CD4-positive, alpha-beta T cell treated with Interferon alpha-2 for 1 hour (primary cell): Measurements from ENCODE around the gene UROC1.

Source experiments
- DNase-seq, 2 donors: peaks; one replicate each; pipeline ENCODE4 v3.0.0-alpha.2; 2020 to 2022

UROC1 gene

DNA sequence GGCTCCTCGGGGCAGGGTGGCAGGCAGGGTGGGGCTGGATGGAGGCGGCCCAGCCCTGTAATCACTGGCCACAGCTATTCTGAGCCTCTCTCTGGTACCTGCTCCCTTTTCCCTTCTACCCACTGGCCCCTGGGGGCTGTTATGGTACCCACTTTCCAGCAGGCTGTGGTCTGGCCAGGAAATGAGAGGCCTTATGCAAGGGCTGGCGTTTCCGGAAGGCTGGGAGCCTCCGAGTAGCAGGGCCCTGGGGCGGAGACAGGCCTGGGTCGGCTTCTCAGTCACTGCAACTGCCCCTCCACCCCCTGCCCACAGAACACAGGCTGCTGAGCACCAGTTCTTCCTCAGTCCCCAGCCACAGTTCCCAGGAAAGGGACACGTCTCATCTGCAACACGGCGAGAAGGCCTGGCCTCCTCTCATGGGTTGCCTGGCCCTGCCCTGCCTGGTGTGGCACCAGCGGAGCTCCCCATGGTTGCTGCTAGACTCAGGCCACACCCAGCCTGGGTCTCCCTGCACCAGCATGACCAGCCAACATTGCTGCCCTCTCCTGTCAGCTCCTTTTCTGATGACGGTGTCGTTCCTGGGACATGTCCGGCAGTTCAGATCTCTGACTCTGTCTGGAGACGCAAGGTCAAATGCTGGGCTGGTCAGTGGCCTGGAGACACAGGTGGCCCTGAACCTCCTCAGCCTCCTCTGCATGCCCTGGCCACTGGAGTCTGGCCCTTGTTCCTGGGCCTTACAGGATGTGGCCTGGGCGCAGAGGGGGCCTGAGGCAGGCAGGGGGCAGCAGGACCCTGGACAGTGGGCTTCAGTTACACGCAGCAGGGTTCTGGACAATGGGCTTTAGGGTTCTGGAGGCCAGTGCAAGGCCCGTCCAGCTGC, 12.8 kb upstream of the UROC1 start:
- peak; percentile 5 to 39 for DNase-seq

DNA sequence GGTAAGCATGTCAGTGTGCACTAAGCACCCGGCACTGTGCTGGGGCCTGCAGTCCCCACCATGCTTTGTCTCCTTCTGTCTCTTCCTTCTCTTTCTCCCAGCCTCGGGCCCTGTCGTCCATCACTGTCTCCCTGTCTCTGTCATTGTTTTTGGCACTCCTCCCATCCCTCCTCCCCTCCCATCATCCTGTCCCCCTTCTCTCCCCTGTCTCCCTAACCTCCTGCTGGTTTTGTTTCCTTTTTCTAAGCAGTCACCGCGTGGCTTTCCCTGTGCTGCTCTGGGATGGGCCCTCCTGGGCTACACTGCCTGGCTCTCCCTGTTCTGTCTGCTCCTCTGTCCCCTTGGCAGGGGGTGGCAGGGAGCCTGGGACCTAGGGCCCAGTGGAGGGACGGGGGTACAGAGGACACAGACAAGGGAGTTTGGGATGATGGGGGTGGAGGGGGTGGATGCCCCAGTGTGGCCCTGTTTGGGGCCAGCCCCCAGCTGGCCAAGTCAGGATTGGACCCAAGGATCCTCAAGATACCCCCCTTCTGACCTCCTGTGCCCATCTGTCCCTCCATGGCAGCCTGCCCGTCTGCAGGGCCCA, 12.1 kb upstream of the UROC1 start:
- no peak for DNase-seq

DNA sequence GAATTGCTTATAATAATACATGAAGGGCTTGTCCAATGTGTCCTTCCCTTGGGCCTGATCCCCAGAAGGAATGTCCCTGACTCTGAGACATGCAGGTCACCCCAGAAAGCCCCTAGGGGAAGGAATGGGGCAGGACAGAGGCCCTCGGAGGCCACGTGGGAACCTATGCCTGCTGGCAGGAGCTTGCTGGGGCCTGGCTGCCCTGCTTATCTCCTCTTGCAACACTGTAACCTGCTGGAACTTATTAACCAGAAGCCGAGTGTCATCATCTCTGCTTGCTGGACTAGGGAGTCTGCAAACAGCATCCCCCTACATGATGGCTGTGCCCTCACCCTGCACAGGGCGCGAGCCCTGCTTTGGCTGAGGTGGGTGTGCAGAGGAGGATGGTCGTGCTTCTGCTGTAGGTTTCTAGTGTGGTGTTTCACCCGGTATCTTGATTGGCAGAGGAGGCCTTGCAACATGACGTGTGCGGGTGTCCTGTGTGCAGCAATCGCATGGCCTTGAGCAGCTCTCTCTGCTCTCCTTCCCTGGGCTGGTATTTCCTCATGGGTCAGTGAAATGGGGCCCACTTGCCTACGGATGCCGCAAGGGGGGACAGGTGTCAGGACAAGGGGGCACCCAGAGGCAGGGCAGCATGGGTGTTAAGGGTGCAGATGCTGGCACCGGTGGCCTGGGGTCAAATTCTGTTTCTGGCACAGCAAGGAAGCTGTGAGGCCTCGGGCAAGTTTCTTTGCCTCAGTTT, 11.4 kb upstream of the UROC1 start:
- DNase-seq = no peak

DNA sequence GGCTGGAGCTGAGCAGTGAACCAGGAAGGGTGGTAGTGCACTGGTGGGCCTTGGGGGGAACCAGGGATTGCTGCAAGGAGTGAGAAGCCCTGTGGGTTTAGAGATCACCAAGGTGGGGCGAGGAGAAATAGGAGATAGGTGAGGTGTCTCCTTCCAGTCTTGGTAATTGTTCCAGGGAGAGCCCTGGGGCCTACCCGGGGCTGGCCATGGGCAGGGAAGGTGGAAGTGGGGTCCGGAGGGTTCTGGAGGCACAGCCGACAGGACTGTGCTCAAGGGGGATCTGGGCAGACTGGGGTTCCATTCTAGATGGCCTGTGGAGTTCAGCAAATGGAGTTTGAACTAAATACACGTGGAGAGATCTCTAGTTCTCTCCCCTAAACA, 10.8 kb upstream of the UROC1 start:
- DNase-seq = no peak

DNA sequence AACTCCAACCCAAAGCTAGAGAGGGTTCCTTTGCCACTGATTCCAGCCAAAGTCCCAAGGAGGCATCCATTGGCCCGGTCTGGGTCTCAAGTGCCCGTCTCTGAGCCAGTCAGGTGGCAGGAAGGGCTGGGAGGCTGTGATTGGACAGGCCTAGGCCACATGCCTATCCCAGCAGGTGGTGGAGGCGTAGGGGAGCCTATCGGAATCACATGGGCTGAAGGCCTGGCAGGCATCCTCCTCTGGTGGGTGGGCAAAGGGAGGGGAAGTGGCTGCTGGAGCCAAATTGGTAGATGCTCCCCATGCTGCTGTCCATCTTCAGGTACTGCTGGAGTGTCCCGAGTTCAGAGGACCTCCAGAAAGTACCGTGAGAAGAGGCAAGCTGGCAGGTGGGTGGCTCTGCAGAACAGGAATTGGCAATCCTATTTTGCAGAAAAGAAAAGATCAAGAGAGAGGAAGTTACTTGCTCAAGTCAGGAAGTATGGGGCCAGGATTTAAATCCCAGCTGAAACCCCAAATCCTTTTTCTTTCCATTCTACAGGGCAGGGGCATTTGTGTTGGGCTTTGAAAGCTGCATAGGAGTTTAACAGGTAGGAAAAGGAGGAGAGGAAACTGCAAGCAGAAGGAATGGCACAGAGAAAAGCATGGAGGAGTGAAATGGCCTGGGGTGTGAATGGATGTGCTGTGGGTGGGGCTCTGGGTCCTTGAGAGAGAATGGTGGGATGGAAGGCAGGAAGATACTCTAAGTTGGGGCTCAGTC, 10.1 kb upstream of the UROC1 start:
- no peak for DNase-seq

DNA sequence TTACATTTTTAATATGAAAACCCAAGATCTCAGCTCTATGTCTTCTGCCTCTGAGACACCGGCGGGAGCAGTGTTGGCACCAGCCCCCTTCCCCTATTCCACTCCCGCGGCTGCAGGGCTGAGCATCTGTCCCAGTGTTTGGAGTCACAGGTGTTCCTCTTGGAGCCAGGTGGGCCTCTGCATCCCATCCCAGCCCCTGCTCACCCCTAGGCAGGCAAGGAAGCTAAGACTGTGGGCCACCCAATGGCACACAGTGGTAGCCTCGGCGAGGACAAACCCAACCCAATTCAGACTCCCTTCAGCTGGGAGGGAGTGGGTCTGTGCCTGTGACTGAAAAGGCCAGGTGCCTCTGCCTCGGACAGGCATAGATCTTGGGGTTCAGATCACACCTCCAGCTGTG, 9.4 kb upstream of the UROC1 start:
- no peak for DNase-seq

DNA sequence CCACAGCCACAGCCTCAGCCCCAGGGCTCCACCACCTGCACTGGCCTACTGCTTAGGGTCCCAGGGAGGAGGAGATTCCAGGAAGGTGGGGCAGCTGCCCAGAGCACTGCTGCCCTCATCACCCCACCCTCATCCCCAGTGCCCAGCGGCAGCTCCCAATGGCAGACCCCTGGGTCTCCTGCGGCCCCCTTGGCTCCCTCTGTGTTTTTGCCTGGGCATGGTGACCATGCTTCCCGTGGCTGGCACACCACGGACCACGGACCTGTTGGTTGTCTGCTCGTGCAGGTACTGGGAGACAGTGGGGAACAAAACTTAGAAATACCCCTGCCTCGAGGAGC, 9.1 kb upstream of the UROC1 start:
- DNase-seq = no peak

DNA sequence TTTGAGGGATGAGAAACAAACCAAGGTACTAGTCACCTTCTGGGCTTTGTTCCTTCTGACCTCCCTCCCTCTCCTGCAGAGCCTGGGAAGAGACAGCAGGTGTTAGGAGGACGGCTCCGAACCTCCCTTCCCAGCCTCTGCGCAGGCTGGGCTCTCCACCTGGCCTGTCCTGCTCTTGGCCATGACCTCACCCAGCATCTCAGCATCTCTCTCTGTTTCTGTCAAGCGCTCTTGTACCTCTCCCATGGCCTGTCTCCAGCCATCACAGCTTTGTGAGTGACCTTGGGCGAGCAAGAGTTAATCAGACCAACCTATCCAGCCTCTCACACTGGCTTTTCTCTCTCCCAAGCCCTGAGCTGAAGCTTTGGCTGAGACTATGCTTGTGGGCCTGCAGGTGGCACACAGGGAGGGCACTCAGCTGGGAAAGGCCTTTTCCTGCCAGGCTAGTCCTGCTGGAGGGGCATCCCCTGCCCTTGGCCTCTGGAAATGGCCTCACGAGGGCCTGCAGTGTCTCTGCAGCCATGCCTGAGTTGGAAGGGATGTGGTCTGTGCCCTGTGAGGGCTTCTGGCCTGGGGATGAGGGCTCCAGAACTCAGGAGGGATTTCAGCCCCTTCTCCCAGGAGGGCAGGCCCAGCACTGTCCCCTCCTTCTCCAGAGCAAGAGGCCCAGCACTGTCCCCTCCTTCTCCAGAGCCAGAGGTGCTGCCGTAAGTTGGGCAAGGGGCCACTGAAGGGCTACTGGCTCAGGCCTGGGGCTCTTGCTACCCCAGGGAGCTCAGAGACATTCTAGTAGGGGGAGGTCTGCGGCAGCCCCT, 8.5 kb upstream of the UROC1 start:
- DNase-seq = no peak

DNA sequence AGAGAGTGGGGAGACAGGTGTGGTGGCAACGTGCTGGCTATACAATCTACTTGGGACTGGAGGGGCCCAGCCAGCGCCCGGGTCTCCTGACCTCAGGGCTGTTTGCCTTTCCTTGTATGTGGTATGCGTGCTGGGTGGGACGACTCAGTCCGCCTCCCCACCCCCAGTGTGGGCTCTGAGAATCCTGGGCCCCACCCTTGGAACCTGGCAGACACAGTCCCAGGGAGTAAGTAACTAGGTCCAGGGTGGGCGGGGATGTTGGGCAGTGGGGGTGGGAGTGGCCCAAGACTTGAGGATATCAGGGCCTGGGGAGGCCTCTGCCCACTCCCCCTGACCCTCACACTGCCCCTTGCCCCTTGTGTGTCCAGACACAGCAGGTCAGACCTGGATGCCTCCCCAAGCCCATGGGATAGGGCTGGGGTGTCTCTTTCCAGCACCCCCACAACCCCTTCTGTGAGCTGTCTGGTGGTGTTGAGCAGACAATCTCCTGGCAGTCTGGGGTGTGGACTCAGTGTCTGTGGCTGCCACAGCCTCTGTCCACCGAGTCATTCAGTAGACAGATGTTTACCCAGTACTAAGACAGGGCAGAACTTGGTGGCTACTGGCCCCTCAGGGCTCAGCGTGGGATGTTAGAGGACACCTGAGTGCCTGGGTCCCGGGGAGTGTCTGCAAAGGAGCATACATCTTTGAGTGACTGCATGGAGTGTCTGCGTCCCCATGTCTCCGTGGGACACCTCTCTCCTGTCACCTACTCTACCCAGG, 7.7 kb upstream of the UROC1 start:
- no peak for DNase-seq

DNA sequence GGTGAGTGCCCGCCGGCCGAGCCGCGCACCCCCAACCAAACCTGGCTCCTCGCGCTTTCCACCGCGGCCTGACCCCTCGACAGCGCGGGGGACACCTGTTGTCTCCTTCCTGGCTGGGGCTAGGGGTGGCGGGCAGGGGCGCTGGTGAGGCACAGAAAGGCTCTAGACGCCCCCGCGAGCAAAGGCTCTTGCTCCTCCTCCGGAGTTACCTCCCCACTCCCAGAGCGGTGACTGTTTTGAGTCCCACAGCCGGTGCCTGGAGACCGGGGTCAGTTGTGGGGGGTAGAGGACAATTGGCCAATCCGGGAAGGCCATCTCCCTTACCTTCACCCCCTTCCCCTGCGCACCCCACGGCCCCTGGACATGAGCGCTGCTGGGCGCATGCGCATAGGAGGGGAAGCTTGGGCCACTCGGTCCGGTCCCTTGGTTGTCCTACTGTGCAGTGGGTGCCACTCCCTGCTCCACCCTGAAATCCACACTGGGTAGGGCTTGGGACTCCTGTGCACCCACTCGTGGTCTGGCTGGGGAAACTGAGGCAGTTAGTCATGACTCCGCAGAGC, 6.9 kb upstream of the UROC1 start:
- DNase-seq = no peak

DNA sequence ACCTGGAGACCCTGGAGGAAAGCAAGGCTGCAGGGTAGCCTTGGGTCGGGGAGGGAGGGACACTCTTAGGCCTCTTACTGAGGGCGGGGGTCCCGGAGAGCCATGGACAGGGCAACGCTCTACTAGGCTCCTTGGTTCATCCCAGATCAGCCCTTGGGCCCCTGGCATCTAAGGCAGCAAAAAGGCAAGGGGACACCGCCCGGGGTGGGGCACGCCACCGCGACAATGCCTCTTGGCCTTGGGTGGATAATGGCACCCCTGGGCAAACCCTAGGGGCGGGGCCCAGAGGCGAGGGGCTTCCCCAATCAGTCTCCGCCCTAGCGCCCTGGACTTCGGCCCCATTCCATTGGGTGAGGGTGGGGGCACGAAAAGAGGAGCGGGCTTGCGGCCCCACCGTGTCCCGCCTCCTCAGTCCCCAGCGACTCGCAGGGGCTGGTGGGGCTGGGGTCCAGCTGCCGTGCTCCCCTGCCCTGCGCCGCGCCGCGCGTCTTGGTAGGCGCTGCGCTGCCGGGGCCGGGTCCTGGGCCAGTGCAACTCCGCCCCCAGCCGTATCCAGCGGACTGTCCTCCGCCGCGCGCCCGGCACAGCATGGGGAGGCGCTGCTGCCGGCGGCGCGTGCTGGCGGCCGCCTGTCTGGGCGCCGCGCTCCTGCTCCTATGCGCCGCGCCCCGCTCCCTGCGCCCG, 6.3 kb upstream of the UROC1 start, which contains the start of gene CHST13:
Gene CHST13, plus strand, starts transcription at position 411 of the 684 bp plus-strand sequence. Its CDS starts 178 bp downstream, at position 589.
- peak in 1 of 2 donors; percentile 17 for DNase-seq

DNA sequence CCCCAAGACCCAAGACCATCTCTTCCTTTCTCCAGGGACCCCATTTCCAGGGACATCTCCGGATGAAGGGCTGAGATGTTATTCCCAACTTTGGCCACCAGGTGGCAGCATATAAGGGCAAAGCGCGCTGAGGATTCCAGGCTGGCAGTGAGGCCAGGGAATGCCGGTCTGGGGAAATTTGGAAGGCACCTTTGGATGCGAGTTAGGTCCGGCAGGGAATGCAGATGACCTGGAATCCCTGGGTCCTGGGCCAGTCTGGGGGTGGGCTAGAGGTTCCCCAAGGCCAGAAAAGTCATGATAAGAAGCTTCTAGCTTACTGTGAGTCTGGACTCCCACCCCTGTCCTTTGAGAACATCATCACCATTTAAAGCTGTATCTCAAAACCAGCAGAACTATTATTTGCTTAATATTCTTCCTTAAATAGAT, 4.8 kb upstream of the UROC1 start:
- peak; percentile 19 to 45 for DNase-seq

DNA sequence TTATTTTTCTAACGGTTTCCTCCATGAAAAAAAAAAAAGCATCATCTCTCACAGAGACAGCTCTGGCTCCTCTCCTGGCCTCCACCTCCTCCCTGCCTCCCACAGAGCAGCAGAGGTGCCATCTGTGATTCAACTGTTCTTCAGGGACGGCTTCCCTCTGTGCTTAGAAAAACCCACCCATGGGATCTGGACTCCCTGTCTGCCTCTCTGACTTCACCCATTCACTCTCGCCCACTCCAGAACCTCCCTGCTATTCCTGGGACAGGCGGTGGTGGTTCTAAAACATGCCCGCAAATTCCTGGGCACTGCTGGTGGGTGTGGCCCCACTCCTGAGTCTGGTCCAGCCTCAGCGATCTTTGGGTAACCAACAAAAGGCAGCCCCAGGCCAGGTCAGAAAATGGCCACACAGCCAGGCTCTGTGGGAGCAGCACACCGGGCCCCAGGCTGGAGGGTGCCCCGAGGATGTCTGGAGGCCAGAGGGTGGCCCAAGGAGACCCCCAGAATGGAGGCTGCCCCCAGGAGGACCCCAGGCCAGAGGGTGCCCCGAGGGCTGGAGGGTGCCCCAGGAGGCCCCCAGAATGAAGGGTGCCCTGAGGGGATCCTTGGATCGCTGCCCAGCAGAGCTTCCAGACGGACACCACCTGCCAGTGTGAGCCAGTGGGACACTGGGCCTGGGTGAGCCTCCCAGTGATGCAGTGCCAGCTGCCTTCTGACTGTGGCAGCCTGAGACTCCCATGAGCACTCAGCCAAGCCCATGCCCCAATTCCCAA, 3.7 kb upstream of the UROC1 start:
- no peak for DNase-seq

DNA sequence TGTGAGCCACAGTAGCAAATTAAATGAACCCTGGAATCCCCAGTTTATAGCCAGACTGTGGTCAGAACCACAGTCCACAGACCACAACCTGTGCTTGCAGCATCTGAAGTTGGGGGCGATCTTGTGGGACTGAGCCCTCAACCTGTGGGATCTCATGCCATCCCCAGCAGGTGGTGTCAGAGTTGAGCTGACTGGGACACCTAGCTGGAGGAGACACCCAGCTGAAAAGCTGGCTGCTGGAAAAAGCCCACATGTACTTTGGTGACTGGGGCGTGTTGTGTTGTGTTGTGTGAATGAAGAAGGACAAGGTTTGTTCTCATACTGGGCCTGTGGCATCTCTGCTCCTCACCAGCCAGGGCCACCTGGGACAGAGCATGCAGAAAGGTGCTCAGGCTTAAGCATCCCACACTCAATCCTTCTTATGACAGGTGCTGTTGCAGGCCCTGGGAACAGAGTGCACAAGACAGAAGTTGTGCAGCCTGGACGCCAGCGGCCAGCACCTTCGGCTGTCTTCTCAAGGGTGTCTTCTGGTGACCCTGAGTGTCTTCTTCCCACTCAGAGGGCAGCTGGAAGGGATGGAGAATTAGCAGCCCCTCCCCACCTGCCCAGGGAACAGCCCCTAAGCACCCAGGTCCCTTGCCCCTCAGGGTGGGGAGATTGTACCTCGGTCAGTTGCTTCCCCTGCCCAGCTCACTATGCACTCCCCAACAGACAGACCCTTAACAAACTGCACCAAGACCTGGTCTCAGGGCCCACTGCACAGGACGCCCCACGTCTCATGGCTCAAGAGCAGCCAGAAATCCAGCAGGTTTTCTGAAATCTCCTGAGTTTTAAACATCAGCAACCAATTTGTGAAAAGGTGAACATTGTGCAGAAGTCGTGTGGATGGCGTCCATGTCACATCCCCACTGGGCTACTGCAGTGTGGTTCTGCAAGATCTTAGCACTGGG, 2.2 kb upstream of the UROC1 start:
- no peak for DNase-seq

DNA sequence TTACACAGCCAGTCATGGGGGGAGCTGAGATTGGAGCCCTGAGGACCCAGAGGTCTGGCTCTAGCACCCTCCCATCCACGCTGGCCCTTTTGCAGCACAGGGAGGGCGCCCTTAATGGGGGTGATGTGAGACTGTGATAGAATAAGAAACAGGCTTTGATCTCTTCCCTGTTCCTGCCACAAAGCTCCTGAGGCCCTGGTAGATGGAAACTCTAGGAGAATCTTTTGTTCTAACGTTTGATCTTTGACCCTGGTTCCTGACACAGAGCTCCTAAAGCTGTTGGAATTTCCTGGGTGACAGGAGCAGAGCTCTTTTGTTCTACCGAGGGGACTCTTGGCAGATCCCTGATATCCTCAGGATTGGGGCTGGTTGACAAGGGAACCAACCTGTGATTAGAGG, 1.2 kb upstream of the UROC1 start:
- DNase-seq = no peak

DNA sequence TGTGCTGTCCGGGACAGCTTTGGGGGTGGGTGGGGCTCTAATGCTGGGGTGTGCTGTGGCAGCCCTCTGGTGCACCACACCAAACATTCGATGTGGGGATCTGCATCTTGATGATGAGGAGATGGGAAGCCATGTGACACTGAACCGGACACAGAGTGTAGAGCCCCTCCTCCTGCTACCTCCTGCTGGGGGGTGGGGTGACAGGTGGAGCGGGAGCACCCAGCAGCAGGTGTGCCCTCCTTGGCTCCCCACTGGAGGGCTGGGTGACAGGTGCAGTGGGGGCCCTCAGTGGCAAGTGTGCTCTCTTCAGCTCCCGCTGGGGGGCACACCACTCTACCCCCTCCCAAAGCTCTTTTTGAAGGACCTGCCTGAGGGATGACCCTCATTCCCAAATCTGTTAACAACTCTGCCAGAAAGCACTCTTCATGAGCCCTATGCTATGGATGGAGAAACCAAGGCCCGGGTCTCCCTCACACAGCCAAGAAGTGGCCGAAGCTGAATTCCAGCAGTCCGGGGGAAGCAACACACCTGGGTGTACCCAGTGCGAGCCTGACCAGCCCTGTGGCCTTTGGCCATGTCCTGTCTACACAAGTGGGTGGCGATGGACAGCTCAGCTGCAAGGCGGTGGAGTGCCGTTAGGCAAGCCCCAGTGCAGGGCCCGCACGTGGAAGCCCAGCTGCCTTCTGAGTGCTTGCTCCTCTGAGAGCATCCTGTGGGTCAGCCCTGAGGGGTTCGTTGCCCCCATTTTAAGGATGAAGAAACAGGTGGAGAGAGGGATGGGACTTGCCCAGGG, 609 bp upstream of the UROC1 start:
- no peak for DNase-seq

DNA sequence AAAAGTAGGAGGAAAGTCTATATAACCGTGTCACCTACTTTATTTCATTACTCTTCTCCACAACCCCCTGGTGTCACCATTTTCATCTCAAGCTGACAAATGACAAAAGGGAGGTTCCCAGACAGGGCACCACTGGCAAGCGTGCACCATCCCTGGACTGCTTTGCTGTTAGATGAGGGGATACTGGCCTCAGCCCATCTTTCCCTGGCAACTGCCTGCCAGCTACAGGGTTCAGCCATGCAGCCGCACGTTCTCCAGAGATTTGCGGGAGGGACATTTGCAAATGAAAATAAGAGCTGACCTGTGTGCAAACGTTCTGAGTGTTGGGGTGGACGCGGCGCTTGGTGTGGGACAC, 660 bp downstream of the UROC1 start:
- no peak for DNase-seq
